Activated CD8-positive, alpha-beta memory T cell treated with anti-CD3 and anti-CD28 coated beads for 4 hours (primary cell): ENCODE measurements around the gene SHB.

ENCODE experiments used
- DNase-seq, 2 donors: peaks; one replicate each; pipeline ENCODE4 v3.0.0-alpha.2; 2020; ENCODE audit warnings: low read depth in 2 of 2

The SHB gene

DNA sequence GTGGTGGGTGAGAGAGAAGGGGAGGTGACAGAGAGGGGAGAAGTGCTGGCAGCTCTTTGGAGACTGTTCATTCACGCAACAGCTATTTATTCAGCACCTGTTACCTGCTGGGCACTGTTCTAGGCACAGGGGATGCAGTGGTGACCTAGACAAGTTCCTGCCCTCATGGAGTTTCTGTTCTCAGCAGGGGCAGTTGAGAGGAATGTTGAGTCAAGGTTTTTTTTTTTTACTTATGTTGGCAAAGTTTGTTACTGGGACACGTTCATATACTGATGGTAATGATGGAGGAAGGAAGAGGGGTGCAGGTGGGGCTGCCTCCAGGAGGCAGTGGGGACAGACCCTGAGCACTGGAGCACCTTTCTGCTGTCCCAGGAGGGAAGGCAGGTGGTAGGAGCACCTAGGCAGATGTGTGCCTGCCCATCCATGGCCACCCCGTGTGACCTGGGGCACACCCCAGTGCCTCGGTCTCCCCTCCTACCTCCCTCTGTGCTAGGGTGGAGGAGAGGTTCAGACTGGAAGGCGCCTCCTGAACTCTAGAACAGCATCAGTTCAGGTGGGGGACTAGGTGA lies 115.7 kb downstream of the SHB start:
- DNase-seq: no peak

DNA sequence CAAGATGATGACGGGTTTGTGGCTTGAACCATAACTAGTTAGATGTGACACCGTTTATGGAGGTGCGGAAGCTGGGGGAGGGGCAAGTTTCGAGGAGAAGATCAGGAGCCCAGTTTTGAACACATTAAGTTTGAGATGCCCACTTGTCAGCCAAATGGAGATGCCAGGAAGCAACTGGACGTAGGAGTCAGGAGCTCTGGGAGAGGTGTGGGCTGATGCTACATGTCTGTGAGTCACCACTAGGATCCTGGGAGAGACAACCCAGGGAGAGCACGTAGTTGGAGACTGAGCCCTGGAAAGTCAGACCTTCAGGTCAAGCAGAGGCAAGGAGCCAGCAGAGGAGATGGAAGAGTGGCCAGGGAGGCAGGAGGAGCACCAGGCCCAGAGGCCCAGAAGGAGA lies 116.3 kb downstream of the SHB start:
- no peak for DNase-seq

DNA sequence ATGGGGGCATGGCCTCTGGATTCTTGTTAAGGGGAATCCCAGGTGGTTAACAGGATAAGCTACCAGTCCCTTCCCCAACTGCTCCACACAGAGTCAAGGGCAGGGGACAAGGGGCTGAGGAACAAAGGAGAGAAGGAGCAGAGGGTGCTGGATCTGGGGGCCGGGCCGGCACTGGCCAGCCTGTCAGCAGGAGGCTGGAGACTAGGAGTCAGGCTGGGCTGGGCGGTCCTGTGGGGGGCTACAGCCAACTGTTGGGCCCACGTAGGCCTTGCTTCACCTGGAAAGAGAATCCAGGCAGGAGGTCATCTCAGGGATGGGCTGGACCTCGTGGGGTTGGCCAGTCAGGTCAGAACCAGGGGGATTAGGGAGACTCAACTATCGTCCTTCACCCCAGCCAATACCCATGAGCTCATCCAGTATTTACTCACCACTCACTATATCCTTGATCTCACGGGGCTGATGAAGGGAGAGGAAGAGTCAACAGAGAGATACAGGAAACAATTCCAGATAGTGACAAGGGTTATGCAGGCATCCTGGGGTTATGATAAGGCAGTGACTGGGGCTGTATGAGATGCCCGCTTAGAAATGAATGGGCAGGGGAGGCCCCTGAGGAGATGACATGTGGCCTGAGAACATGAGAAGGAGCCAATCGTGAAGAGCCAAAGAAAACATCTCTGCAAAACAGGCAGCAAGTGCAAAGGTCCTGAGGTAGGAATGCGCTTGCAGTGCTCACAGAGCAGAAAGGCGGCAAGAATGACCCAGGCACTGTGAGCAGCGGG lies 117.2 kb downstream of the SHB start:
- no peak for DNase-seq

DNA sequence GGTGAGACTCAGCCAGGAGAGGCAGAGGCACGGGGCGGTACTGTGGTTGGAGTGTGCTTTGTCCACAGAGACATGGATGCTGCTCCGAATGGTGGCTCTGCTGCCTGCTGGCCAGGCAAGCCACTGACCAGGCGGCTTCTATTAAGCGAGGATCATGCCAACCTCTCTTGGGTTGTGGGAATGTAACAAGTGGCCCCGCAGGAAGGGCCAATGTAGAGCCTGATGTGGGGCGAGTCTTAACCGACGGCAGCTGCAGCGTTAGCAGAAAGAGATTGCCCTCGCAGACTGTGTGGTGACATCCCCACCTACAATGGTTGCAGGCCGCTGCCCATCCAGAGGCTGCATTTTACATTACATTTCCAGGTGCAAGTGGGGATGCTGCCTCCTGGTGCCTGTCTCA lies 118.5 kb downstream of the SHB start:
- no peak for DNase-seq

DNA sequence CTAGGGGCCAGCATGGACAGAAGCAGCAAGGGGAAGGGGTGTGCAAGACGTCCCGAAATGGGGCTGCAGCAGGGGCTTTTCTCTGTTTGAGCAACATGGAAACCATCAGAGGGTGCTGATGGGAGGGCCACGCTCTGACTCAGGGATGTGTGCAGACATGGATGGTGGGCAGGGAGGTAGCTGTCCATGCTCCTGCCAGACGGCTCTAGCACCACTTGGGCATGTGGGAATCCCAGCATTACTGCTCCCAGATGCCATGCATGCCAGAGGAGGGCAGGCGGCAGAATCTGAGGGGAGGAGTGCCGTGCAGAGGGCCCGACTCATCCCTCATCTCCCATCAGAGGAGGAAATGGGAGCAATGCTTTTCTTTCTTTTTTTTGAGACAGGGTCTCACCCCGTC lies 119.5 kb downstream of the SHB start:
- no peak for DNase-seq

DNA sequence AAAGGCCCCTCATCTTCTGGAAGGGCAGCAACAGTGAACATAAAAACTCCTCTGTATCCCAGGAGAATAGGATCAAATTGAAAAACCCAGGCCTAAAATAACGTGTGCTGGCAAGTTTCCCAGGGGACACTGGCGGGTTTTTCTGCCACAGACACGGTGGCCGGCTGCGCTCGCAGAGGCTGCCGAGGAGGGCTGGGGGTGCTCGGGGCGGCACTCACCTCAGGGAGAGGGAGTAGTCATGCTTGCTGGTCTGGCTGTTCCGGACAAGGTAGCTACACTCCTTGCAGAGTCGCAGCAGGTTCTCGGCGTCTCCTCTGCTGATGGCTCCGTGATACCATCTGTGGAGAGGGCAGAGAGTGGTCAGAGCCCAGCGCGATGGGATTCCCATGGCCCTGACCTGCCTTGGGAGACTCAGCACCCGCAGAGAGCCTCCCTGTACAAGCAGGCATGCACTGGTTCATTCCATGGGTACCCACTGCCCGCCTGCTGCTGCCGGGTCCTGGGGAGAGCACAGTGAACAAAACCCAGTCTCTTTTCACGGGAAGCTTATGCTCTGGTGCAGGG lies 120.5 kb downstream of the SHB start:
- no peak for DNase-seq

DNA sequence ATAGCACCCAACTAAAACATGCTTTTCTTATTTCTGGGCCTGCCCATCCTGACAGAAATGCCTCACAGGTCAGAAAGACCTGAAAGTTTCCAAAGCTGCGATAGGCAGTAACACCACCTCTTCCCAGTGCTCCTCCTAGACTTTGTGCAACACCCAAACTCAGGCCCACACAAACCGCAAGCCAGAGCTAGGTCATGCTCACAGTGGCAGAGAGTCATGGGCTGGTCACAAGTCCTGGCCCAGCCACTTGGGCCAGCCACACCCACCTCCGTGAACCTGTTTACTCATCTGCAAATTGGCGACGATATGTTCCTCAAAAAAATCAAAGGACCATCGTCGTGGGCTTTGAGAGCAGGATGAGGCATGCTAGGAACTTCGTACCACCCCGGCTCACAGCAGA lies 121.0 kb downstream of the SHB start:
- DNase-seq: no peak

DNA sequence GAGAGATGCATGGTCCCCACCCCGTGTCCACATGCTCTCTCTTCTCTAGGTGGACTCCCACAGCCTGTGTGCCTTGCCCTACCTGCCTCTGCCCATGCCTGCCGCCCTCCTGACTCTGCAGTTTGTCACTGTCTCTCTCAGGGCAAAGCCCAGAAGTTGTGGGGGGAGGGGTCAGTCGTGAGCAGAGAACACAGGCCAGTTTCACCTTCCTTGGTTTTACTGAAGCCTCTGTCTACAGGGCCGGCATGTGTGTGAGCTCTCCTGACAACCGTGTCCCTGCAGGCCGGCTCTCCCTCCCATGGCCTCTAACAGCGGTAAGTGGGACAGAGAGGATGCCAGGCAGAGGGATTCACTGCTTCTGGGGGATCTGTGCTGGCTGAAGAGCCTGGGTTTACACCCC lies 121.6 kb downstream of the SHB start:
- no peak for DNase-seq

DNA sequence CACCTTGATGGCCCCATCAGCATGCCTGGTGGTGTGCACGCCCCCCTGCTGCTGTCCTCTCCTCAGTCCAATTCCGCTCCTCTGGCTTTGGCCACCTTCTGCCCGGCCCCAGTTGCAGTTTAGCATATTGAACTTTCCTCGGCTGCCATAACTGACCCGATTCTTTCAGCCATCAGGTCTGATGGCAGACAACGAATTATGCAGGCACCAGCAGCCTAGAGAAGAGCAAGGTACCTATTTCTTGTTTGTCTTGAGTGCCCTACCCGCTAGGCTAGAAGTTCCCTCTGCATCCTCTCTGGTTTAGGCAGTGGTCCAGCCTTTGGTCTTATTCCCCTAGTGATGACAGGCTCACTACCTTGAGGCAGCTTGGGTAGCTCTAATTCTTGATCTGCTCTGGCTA lies 122.1 kb downstream of the SHB start:
- DNase-seq: no peak

DNA sequence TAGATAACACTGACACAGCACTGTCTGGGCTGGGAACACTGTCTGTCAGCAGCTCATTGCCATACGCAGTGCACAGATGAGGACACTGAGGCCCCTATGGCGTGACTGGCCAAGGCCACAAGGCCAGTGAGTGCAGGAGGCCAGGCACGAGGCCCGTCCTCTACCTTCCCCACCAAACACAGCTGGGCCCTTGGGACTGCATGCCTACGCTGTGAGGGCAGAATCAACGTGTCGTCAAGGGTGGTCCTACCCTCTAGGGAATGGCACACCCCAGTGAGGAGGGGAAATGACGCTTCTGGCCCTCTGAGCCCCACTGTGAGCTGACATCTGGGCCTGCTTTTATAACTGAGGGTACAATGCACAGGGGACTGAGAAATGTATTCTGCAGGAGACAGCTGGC lies 123.0 kb downstream of the SHB start:
- no peak for DNase-seq

DNA sequence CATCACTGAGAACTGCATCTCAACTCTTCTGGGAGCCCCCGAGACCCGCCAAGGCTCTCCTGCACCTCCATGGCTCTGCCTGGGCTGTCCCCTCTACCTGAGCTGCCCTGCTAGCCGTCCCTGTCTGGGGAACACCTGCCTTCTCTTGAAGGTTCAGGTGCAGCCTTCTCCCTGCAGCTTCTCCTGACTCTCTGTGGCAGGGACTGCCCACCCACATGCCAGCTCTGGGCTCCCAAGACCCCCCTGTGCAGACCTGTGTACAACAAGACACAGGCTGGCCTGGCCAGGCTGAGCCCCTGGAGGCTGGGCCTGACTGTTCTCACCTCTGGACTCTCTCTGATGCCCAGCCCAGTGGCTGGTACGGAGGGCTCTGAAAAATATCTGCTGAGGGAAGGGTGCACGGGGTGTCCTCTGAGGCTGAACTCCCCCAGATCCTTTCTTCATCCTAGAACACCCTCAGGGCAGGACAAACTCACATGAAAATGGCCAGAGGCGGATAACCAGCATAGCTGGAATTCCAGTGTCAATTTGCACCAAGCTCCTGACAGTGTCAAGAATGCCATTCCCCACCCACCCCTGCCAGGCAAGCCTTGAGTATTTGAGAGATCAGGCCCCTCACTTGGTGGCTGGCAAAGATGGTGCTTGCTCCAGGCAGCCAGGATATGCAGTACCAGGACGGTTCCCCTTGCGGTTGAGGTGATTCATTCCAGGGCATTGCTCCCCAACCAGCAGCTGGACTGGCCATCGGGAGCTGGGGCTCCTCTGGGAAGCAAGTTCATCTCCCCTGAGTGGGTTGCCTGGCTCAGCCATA lies 124.2 kb downstream of the SHB start:
- DNase-seq: no peak

DNA sequence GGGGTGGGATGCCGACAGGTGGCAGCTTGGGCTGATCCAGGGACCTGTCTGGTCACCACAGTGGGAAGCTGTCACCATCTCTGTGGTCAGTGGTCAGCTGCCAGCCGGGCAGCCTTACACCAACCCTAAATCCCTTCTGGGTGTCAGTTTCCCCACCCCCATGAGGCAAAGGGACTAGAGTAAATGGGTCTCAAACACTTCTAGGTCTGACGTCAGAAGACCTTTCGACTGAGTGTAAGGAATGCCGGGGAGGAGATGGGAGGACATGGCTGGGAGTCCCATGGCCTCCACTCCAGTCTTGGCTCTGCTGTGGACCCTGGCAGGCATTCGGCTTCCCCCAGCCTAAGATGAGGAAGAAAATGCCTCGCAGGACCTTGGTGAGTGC lies 124.8 kb downstream of the SHB start:
- no peak for DNase-seq

DNA sequence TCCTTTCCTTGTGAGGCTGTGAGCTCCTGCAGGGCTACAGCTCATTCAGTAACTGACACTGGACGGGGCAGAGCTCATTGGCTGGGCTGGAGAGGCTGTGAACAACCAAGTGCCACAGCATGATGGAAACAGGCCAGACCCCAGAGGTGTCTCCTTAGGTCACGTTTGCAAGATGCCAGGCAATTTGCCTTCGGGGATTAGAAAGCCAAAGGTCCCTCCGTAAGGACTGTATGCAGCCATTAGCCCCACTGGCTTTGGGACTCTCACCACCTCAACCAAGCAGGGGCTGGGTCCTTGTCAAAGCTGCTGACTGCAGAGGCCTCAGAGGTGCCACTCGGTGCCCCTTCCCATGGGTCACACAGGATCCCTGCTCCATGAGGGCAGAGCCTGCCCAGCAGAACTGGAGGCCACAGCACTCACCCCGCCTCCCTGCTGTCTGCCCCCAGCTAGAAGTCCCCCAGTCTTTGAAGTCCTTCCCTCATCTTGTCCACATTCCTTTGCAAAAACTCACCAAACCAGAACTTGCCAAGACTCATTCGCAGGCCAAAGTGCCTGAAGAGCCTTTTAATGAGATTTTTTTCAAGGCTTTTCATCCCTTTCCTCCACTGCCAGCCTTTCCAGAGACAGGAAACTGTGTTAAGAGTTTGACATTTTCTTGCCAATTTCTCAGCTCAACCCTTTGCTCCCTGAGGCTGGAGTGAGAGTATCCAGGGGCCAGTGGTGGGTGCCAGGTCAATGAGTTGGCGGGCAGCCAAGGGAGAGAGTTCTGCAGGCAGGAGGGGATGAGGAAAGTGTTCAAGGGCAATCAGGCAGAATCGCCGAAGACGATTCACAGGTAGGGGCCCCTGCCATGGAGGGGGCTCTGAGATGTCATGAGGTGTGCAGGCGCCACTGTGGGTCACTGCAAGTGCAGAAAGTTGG lies 125.4 kb downstream of the SHB start:
- no peak for DNase-seq

DNA sequence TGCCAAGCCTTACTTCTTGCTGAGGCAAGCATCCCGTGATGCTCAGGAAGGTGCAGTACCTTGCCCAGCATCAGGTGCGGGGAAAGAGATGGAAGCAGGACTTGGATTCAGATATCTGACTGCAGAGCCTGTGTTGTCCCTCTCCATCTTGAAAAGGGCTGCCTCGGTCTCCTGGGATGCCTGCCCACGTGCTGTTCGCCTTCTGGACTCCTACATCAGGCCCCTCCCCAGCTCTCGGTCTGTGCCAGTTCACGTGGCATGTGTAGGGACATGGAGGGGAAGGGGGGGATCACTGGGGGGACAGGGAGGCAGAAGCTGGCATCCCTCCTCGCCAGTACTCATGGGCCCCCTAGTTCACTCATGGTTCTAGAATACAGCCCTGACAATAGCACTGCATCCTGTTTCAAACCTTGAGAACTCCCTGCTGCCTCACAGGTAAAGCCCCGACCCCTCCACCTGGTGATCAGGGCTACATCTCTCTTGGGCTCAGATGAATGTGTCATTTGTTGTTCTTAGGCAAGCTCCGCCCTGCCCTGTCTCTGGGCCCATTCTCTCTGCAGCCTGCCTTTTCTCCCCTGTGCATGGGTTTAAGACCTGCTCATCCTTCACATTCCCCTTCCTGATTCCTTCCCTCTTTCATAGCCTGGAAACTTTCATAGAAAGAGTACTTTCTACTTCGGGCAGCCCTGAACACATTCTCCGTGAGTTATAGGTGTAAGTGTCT lies 126.2 kb downstream of the SHB start:
- DNase-seq: no peak

DNA sequence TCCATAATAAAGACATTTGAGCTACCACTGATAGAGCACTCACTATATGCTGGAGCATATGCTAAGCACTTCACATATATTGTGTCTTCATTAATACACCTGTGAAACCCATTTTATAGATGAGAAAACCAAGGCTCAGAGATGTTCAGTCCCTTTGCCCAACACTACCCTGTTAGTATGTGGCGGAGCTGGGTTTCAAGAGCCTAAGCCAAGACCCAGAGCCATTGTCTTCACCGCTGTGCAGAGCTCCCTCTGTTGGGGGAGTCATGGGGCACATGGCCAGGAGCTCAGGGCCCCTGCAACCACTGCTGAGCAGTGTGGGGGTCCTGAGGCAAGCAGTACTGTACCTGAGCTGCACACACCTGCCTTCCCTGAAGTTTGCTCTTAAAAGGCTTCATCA lies 127.8 kb downstream of the SHB start:
- no peak for DNase-seq

DNA sequence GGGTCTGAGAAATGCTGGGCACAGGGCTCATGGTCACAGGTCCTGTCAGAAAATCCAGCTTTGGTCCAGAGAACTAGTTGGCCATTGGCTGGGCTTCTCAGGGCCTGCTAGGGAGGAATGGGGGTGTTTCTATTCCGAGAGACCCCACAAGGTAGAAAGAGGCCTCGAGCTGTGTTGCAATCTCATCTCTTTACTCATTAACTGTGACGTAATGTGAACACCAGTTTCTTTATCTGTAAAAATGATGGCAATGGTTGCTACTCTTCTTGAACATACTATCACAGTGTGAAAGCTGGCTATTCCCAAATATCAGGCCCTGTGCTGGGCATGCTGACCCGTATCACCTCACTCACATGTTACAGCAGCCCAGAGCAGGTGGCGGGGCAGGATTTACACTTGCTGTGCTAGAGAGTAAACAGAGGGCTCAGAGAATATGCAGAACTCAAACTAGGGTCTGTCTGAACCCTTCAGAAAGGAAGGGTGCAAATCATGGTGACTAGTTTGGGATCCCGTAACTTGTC lies 129.4 kb downstream of the SHB start:
- no peak for DNase-seq

DNA sequence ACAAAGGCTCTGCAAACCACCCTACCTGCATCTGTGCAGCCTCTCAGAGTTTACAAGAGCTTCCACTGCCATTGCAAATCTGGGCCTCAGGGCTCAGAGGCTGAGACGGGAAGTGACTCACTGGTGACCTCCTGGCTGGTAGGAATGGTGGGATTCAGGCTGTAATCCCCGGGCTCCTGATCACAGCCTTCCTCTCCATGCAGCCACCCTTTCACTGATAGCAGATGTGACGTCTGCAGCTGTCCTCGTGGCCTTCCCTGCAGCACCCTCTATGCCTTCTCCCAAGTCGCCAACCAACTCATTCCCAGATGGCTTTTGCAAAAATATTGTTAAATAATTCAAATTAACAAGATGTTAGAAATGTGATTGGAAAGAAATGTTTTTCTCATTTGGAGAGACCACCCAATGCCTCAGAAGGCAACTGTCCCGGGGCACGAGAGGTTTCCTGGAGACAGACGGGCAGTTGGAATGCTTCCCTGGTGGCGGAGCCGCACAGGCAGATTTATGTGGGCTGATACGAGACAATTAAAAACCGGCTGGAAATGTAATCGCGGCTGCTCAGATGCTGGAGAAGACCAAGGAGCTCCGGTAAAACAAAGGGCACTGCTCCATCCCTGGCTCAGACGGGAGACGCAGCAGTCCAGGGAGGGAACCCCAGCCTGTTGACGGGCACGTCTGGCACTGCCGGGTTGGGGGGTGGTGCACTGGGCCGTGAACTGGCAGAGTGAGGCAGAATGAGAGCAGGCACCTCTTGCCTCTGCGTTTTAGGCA lies 130.7 kb downstream of the SHB start:
- DNase-seq: no peak

DNA sequence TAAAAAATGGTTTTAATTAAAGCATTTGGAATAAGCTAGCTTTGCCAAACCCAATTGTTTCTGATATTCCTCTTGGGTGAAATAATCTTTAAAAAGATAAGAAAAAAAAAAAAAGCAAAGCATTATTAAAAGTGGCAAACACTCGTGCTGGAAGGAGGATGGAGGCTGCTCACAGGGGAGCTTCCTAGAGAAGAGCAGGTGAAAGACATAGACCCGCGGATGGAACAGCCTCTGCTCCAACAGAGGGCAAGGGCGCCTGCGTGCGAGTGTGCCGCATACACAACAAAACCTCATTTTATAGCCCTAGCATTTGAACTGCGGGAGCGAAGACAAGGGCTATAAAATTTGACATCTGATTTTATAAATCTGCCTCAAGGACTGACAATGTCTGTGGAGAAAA lies 131.7 kb downstream of the SHB start:
- DNase-seq: no peak

DNA sequence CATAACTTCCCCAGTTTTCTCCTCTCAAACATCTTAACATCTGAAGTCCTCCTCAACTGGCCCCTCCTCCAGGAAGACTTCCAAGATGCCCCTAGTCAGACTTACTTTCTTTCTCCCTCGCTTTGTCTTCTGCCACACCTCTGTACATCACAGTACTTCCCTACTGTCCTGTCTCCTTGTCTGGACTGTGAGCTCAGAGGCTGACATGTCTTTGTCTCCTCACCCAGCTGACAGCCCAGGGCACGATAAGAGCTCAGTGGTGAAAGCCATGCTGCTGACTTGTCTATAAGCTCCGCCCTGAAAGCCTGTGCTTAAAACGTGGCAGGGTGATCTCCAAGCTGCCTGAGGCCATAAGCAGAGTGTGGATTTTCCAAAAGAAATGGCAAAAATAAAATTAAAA lies 132.1 kb downstream of the SHB start:
- DNase-seq: no peak

DNA sequence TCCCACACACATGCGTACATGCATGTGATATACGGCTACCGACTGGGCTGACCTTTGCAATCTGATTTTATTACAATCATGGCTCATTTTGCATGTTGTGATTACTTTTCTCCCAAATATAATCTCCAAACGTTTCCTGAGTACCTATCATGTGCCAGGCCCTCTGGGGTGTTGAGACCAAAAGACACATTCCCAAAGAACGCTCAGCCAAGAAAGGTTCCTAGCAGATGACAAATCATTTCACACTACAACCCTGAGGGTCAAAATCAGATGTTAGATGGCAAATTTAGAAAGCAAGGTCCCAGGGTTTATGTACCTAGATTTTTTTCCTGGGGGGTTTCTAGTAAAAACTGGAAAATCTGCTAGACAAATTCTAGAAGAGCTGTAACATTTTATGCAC lies 132.7 kb downstream of the SHB start:
- no peak for DNase-seq
